ENCODE data around the gene PUSL1. TPM values are rescaled to one million over a fixed set of nuclear protein-coding genes. Genes with fewer than 3 reads are reported as not detected.

The PUSL1 gene
- total RNA-seq, 1 experiment from 2014 or later = 18.9 TPM

DNA sequence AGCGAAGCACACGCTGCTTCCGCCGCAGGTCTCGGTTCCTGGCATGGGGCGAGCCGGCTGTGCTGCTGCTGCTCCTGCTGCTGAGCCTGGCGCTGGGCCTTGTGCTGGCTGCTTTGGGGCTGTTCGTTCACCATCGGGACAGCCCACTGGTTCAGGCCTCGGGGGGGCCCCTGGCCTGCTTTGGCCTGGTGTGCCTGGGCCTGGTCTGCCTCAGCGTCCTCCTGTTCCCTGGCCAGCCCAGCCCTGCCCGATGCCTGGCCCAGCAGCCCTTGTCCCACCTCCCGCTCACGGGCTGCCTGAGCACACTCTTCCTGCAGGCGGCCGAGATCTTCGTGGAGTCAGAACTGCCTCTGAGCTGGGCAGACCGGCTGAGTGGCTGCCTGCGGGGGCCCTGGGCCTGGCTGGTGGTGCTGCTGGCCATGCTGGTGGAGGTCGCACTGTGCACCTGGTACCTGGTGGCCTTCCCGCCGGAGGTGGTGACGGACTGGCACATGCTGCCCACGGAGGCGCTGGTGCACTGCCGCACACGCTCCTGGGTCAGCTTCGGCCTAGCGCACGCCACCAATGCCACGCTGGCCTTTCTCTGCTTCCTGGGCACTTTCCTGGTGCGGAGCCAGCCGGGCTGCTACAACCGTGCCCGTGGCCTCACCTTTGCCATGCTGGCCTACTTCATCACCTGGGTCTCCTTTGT lies 25.3 kb downstream of the PUSL1 start:
- BruUV-seq (replicated peaks) = no TSS peak
- H3K4me3 ChIP-seq = no peak overlapping the region
- TF ChIP-seq, protein P1, sequence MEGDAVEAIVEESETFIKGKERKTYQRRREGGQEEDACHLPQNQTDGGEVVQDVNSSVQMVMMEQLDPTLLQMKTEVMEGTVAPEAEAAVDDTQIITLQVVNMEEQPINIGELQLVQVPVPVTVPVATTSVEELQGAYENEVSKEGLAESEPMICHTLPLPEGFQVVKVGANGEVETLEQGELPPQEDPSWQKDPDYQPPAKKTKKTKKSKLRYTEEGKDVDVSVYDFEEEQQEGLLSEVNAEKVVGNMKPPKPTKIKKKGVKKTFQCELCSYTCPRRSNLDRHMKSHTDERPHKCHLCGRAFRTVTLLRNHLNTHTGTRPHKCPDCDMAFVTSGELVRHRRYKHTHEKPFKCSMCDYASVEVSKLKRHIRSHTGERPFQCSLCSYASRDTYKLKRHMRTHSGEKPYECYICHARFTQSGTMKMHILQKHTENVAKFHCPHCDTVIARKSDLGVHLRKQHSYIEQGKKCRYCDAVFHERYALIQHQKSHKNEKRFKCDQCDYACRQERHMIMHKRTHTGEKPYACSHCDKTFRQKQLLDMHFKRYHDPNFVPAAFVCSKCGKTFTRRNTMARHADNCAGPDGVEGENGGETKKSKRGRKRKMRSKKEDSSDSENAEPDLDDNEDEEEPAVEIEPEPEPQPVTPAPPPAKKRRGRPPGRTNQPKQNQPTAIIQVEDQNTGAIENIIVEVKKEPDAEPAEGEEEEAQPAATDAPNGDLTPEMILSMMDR (conservative IDR thresholded peaks at IDR 0.05) = no peak
- TF ChIP-seq EZH2 (IDR thresholded peaks at IDR 0.05; ENCODE audit: low read depth) = no peak
- intact Hi-C loops (cut with micrococcal nuclease; ENCODE audit: unreplicated experiment) = no loop called here
- H3K27me3 ChIP-seq (ENCODE audit: insufficient read depth, low read depth) = no peaks in the 10 kb centered on the region
- H3K36me3 ChIP-seq (ENCODE audit: low read depth) = no peaks in the 10 kb centered on the region; the same call in 1 of the 2 replicates
- no peak overlapping the region for H2AFZ ChIP-seq
- peaks cover 9% of the 10 kb centered on the region for H4K20me1 ChIP-seq (ENCODE audit: insufficient read depth)
- H3K9me3 ChIP-seq (ENCODE audit: insufficient read depth, low read depth) = no peaks in the 10 kb centered on the region
- H3K4me2 ChIP-seq = no peak overlapping the region
- H3F3A ChIP-seq (ENCODE audit: insufficient read depth, low read depth) = peaks cover 34% of the 10 kb centered on the region; the same call in 1 of the 2 replicates
- no peak for DNase-seq
- H3K79me2 ChIP-seq (ENCODE audit: low read depth) = no peaks in the 10 kb centered on the region
- peaks cover 17% of the 10 kb centered on the region for H3K4me1 ChIP-seq (replicated peaks; ENCODE audit: insufficient read depth)
- ChIA-PET POLR2A (ENCODE audit: unreplicated experiment) (no interaction called here), CTCF (no interaction called here)
- no peaks in the 10 kb centered on the region for H3K9me2 ChIP-seq (ENCODE audit: insufficient read depth)
- H3K27ac ChIP-seq = no peak overlapping the region

DNA sequence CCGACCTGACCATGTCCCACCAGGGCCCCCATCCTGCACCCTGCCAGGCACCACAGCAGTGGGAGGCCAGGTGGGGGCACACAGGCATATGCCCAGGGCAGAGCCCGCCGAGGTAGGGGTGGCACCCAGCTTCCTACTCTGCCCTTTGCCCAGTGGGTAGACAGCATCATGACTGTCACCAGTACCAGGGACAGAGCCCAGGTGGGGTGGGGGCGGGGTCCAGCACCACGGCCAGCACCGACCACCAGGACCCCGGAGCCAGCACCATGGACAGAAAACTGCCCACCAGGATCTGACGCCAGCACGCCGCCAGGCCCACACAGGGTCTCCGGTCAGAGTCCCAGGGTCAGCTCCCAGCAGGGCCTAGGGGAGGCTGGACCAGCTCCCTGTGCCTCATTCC lies 26.4 kb downstream of the PUSL1 start:
- intact Hi-C loops (cut with micrococcal nuclease; ENCODE audit: unreplicated experiment) = no loop called here
- no TSS peak for BruUV-seq (replicated peaks)
- ChIA-PET POLR2A (ENCODE audit: unreplicated experiment) (no interaction called here), CTCF (no interaction called here)
- H3F3A ChIP-seq (ENCODE audit: insufficient read depth, low read depth) = peaks cover 25% of the 10 kb centered on the region; the same call in 1 of the 2 replicates
- DNase-seq = no peak
- H2AFZ ChIP-seq = no peak overlapping the region
- H3K9me3 ChIP-seq (ENCODE audit: insufficient read depth, low read depth) = no peaks in the 10 kb centered on the region
- H4K20me1 ChIP-seq (ENCODE audit: insufficient read depth) = peaks cover 9% of the 10 kb centered on the region
- no peaks in the 10 kb centered on the region for H3K27me3 ChIP-seq (ENCODE audit: insufficient read depth, low read depth)
- H3K4me1 ChIP-seq (replicated peaks; ENCODE audit: insufficient read depth) = peaks cover 17% of the 10 kb centered on the region
- H3K27ac ChIP-seq = no peak overlapping the region
- no peaks in the 10 kb centered on the region for H3K79me2 ChIP-seq (ENCODE audit: low read depth)
- H3K36me3 ChIP-seq (ENCODE audit: low read depth) = no peaks in the 10 kb centered on the region; the same call in 1 of the 2 replicates
- H3K4me2 ChIP-seq = no peak overlapping the region
- TF ChIP-seq, protein P1 (conservative IDR thresholded peaks at IDR 0.05) = no peak
- H3K9me2 ChIP-seq (ENCODE audit: insufficient read depth) = no peaks in the 10 kb centered on the region
- H3K4me3 ChIP-seq = no peak overlapping the region

DNA sequence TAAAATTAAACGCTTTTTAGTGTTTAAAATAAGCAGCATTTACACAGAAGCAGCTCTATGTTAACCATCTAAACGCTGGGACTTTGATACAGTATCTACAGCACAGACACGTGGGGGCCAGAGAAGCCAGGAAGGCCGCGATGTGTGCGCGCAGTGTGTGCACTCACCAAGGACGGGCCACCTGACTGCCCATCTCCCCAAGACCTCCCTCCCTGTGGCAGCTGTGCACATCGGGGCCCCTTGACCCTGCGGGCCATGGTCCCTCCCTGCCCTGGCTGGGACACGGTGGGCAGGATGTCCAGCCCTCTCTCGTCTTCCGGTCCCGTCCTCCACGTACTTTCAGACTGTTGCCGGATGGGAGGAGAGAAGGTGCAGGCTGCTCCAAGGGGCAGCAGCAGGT lies 26.9 kb downstream of the PUSL1 start:
- TSS peak; percentile 22 for BruUV-seq (replicated peaks)
- POLR2A ChIA-PET (ENCODE audit: unreplicated experiment) = no interaction called here
- no peak for TF ChIP-seq EZH2 (IDR thresholded peaks at IDR 0.05; ENCODE audit: low read depth)
- TF ChIP-seq, protein P1 (conservative IDR thresholded peaks at IDR 0.05) = no peak

More for the DNA sequence above, 26.9 kb downstream of the PUSL1 start:
- H3K27me3 ChIP-seq (ENCODE audit: insufficient read depth, low read depth) = no peaks in the 10 kb centered on the region
- no peaks in the 10 kb centered on the region for H3K9me2 ChIP-seq (ENCODE audit: insufficient read depth)
- H3K79me2 ChIP-seq (ENCODE audit: low read depth) = 0 out of 2 replicates have a peak, but pooled peaks cover 2% of the 10 kb centered on the region
- intact Hi-C loops (cut with micrococcal nuclease; ENCODE audit: unreplicated experiment) = no loop called here
- H4K20me1 ChIP-seq (ENCODE audit: insufficient read depth) = peaks cover 9% of the 10 kb centered on the region
- DNase-seq = no peak
- no peak overlapping the region for H3K4me2 ChIP-seq
- no peak overlapping the region for H2AFZ ChIP-seq
- H3K4me1 ChIP-seq (replicated peaks; ENCODE audit: insufficient read depth) = peaks cover 14% of the 10 kb centered on the region
- H3K36me3 ChIP-seq (ENCODE audit: low read depth) = no peaks in the 10 kb centered on the region; the same call in 1 of the 2 replicates
- H3K9me3 ChIP-seq (ENCODE audit: insufficient read depth, low read depth) = no peaks in the 10 kb centered on the region
- H3F3A ChIP-seq (ENCODE audit: insufficient read depth, low read depth) = peaks cover 20% of the 10 kb centered on the region; the same call in 1 of the 2 replicates
- CTCF ChIA-PET = no interaction called here
- no peak overlapping the region for H3K27ac ChIP-seq
- H3K4me3 ChIP-seq = no peak overlapping the region
